ENCODE results near the gene HEYL.

GRCh38 chr1:39625462-39626273, 13.8 kb downstream of the HEYL start:
- TF ChIP-seq POLR2A (IDR thresholded peaks at IDR 0.05) (no peak), CTCF (IDR thresholded peaks at IDR 0.05) (no peak), EP300 (IDR thresholded peaks at IDR 0.05) (peak in 1 of 2 donors; percentile 88)

Measured in tibial nerve (tissue), 4 donors.